Astrocyte (in vitro differentiated cells and primary cell): ENCODE results near the gene DSCAM.

Source experiments
- EZH2 ChIP-seq: IDR thresholded peaks from 2 replicates; pipeline ENCODE4 v1.6.1; 2012; ENCODE audit warnings: mild to moderate bottlenecking, low read length, inconsistent platforms; ENCODE audit not compliant: insufficient read depth
- TF ChIP-seq, protein P1 (sequence below): IDR thresholded peaks from 2 replicates; pipeline ENCODE4 v1.5.1; 2011; ENCODE audit warnings: low read depth, mild to moderate bottlenecking, inconsistent platforms, low read length, moderate library complexity; ENCODE audit not compliant: insufficient read depth

DNA sequence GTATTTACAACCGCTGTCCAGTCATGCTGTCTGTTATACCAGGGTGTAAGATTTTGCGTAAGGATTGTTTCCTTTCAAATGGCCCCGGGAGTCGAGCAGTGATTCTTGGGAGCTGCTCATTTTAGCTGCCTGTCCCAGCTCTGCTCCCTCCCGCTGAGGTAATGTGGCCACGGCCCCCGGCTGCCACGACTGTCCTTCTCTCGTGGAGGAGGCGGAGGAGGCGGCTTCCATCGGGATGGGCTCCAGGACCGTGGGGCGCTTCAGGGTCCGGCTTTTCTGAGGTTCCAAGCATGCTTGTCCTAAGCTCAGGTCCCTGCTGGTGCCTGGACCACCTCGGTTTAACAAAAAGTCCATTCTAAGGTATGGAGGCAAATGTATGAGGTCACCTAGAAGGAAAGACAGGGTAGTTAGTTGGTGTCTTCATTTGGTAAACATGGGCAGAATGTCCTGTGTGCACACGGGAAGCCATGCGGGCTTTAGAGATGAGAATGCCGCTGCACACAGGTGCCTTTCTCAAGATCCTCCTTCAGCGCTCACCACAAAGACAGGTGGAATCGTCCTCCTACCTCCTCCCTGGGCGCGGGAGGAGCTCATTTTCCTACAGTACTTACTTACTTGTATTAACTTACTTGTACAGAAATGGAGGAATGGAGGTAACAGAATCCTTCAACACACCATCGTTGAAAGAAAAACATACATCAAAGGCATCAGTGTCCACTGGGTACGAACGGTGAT is 833.8 kb downstream of the DSCAM start:
- no peak for TF ChIP-seq EZH2
- TF ChIP-seq, protein P1, sequence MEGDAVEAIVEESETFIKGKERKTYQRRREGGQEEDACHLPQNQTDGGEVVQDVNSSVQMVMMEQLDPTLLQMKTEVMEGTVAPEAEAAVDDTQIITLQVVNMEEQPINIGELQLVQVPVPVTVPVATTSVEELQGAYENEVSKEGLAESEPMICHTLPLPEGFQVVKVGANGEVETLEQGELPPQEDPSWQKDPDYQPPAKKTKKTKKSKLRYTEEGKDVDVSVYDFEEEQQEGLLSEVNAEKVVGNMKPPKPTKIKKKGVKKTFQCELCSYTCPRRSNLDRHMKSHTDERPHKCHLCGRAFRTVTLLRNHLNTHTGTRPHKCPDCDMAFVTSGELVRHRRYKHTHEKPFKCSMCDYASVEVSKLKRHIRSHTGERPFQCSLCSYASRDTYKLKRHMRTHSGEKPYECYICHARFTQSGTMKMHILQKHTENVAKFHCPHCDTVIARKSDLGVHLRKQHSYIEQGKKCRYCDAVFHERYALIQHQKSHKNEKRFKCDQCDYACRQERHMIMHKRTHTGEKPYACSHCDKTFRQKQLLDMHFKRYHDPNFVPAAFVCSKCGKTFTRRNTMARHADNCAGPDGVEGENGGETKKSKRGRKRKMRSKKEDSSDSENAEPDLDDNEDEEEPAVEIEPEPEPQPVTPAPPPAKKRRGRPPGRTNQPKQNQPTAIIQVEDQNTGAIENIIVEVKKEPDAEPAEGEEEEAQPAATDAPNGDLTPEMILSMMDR, result no peak
